HCT116 (cell line): ENCODE measurements around the gene CDCP2. TPM values are rescaled to one million over a fixed set of nuclear protein-coding genes. Genes with fewer than 3 reads are reported as not detected.
A peak's percentile ranks its signal among the peaks of the same experiment; 100 is the strongest.

Experiments
- ATAC-seq: fragments of 200-7000 bp; cut with Tn5 transposase; 2 replicates; pipeline ENCODE4 v1.9.1; 2020; ENCODE audit warnings: mild to moderate bottlenecking, moderate library complexity
- Bru-seq: library from RNA; stranded (reverse); fragments of 400-500 nt; gene quantifications from one replicate; lab custom pipeline; 2021; lab: Mats Ljungman, UMichigan
- BruChase-seq, 2 experiments: library from RNA; stranded (reverse); fragments of 400-500 nt; gene quantifications; one replicate each; lab custom pipeline; 2021; lab: Mats Ljungman, UMichigan
- BruUV-seq: library from RNA; stranded (reverse); fragments of 400-500 nt; replicated peaks from 2 replicates; lab custom pipeline; 2021; lab: Mats Ljungman, UMichigan
- CTCF ChIA-PET: fragments of 300-600 bp; sonication (Branson Sonifier 250); formaldehyde crosslinking; loops from one replicate; lab custom pipeline; 2021; ENCODE audit warnings: antibody characterized with exemption; lab: Charles Lee
- POLR2A ChIA-PET: fragments of 300-600, 350-600 bp; sonication (Branson Sonifier 250); formaldehyde crosslinking; loops from one replicate; lab custom pipeline; 2021; ENCODE audit warnings: antibody characterized with exemption; lab: Charles Lee
- RAD21 ChIA-PET, 2 experiments: fragments of 300-600 bp; sonication (Branson Sonifier 250); formaldehyde crosslinking; loops; one replicate each; lab custom pipeline; 2023; ENCODE audit warnings: low total read pairs in 2 of 2; ENCODE audit not compliant: uncharacterized antibody in 2 of 2, unreplicated experiment in 2 of 2, low non-redundant PET in 1 of 2; lab: Charles Lee
- DNase-seq: peaks from one replicate; pipeline ENCODE4 v3.0.0-alpha.2; 2010; ENCODE audit warnings: low read depth, low spot score
- H2AFZ ChIP-seq: fragments of 200-600 bp; shearing (Covaris generic), sonication (generic); 2 replicates; pipeline ENCODE4 v1.6.1; 2017; ENCODE audit warnings: low read depth, mixed run types, mixed read lengths, antibody characterized with exemption, low read length; ENCODE audit not compliant: poor library complexity, severe bottlenecking
- H3K27ac ChIP-seq: 2 replicates; pipeline ENCODE4 v1.5.1; 2012; ENCODE audit warnings: low read depth, low read length
- H3K27me3 ChIP-seq: fragments of 200-600 bp; sonication (generic); 2 replicates; pipeline ENCODE4 v1.6.1; 2016; ENCODE audit warnings: mixed run types, low read length, mixed read lengths; ENCODE audit not compliant: insufficient read depth
- H3K36me3 ChIP-seq, 2 experiments: fragments of 200-500 bp in 1 of 2; fragments of 200-600 bp in 1 of 2; sonication (Bioruptor generic) in 1 of 2; sonication (generic) in 1 of 2; 2 replicates each; pipeline versions ENCODE4 v1.5.1 to v1.6.1; 2014 to 2016; ENCODE audit warnings: low read length in 2 of 2, inconsistent platforms in 1 of 2, mixed read lengths in 1 of 2, mixed run types in 1 of 2; ENCODE audit not compliant: insufficient read depth in 2 of 2, control insufficient read depth in 1 of 2
- H3K4me1 ChIP-seq, 2 experiments: fragments of 200-600 bp in 1 of 2; sonication (generic) in 1 of 2; 2 replicates each; pipeline versions ENCODE4 v1.5.1 to v1.6.1; 2012 to 2017; ENCODE audit warnings: low read length in 2 of 2, inconsistent platforms in 1 of 2, mild to moderate bottlenecking in 1 of 2, mixed read lengths in 1 of 2, mixed run types in 1 of 2, moderate library complexity in 1 of 2; ENCODE audit not compliant: insufficient read depth in 2 of 2, control insufficient read depth in 1 of 2
- H3K4me2 ChIP-seq: fragments of 200-600 bp; sonication (generic); 2 replicates; pipeline ENCODE4 v1.6.1; 2017; ENCODE audit warnings: mixed run types, low read length, mixed read lengths
- H3K4me3 ChIP-seq, 2 experiments: fragments of 200-600 bp in 1 of 2; sonication (generic) in 1 of 2; replicated peaks in 1 of 2; 2 replicates each; pipeline ENCODE4 v1.5.1; 2011 to 2016; ENCODE audit warnings: low read length in 2 of 2, control low read depth in 1 of 2, low read depth in 1 of 2, mild to moderate bottlenecking in 1 of 2, mixed read lengths in 1 of 2, mixed run types in 1 of 2
- H3K79me2 ChIP-seq: fragments of 200-600 bp; sonication (generic); 2 replicates; pipeline ENCODE4 v1.6.1; 2017; ENCODE audit warnings: mild to moderate bottlenecking, mixed run types, low read length, moderate library complexity, mixed read lengths; ENCODE audit not compliant: insufficient read depth
- H3K9ac ChIP-seq: fragments of 200-600 bp; sonication (generic); 2 replicates; pipeline ENCODE4 v1.6.1; 2016; ENCODE audit warnings: low read length, mixed read lengths
- H3K9me2 ChIP-seq: fragments of 200-600 bp; sonication (generic), shearing (Covaris generic); 2 replicates; pipeline ENCODE4 v1.6.1; 2017; ENCODE audit warnings: mixed run types, mild to moderate bottlenecking, moderate library complexity; ENCODE audit not compliant: insufficient read depth
- H3K9me3 ChIP-seq, 2 experiments: fragments of 200-500 bp in 1 of 2; fragments of 200-600 bp in 1 of 2; sonication (Bioruptor generic) in 1 of 2; sonication (generic) in 1 of 2; 2 replicates each; pipeline ENCODE4 v1.6.1; 2014 to 2017; ENCODE audit warnings: low read length in 2 of 2, mixed read lengths in 2 of 2, inconsistent platforms in 1 of 2, low read depth in 1 of 2, mild to moderate bottlenecking in 1 of 2, mixed run types in 1 of 2, moderate library complexity in 1 of 2; ENCODE audit not compliant: control insufficient read depth in 1 of 2, insufficient read depth in 1 of 2
- H4K20me1 ChIP-seq: fragments of 200-600 bp; sonication (generic), shearing (Covaris generic); 2 replicates; pipeline ENCODE4 v1.6.1; 2017; ENCODE audit warnings: mixed run types, mild to moderate bottlenecking, moderate library complexity; ENCODE audit not compliant: insufficient read depth
- CEBPB ChIP-seq: IDR thresholded peaks from 2 replicates; pipeline ENCODE4 v1.6.1; 2012; ENCODE audit warnings: low read depth
- EGR1 ChIP-seq: IDR thresholded peaks from 2 replicates; pipeline ENCODE4 v1.6.1; 2012; ENCODE audit warnings: low read depth
- EZH2 ChIP-seq: fragments of 200-600 bp; sonication (generic); IDR thresholded peaks from 2 replicates; pipeline ENCODE4 v1.6.1; 2017; ENCODE audit warnings: antibody characterized with exemption, mixed run types
- YY1 ChIP-seq: IDR thresholded peaks from 2 replicates; pipeline ENCODE4 v1.6.1; 2011; ENCODE audit warnings: low read length, low read depth, moderate library complexity, mild to moderate bottlenecking; ENCODE audit not compliant: insufficient replicate concordance; ENCODE audit errors: extremely low read depth
- ZBTB33 ChIP-seq: IDR thresholded peaks from 2 replicates; pipeline ENCODE4 v1.6.1; 2011; ENCODE audit warnings: mild to moderate bottlenecking, low read length, moderate library complexity; ENCODE audit not compliant: insufficient replicate concordance; ENCODE audit errors: extremely low read depth
- ZFX ChIP-seq: fragments of 450-650 bp; IDR thresholded peaks from 2 replicates; pipeline ENCODE4 v1.6.1; 2017
- intact Hi-C: fragments of 100-400 bp; cut with micrococcal nuclease; formaldehyde crosslinking; loops from 2 replicates; pipeline ENCODE4 v1.10.0; 2022
- long read RNA-seq: library from polyadenylated mRNA; unstranded; transcript quantifications from one replicate; pipeline ENCODE4 v2.0.0, GENCODE V29; 2021; ENCODE audit not compliant: unreplicated experiment
- polyA plus RNA-seq: library from polyadenylated mRNA; unstranded; fragments of >200 nt; gene quantifications from 2 replicates; pipeline ENCODE4 v1.2.1, GENCODE V29; 2012; ENCODE audit warnings: missing spikeins
- total RNA-seq: library from RNA; stranded (reverse); gene quantifications from one replicate; pipeline ENCODE4 v1.2.1, GENCODE V29; 2021; ENCODE audit not compliant: unreplicated experiment
- TF ChIP-seq, protein P1 (sequence below): IDR thresholded peaks from 2 replicates; pipeline ENCODE4 v1.6.1; 2012

Gene CDCP2
- total RNA-seq (0.22 TPM), Bru-seq, nascent RNA (percentile 24 among the genes with signal in this experiment), BruChase-seq, experiment 1, labeled RNA remaining after a 6-hour chase (percentile 13 among the genes with signal in this experiment), BruChase-seq, experiment 2, labeled RNA remaining after a 2-hour chase (percentile 18 among the genes with signal in this experiment)
- 0.03 TPM in 1 of 2 replicates, not detected in the other for polyA plus RNA-seq
- long read RNA-seq = 0 reads

DNA sequence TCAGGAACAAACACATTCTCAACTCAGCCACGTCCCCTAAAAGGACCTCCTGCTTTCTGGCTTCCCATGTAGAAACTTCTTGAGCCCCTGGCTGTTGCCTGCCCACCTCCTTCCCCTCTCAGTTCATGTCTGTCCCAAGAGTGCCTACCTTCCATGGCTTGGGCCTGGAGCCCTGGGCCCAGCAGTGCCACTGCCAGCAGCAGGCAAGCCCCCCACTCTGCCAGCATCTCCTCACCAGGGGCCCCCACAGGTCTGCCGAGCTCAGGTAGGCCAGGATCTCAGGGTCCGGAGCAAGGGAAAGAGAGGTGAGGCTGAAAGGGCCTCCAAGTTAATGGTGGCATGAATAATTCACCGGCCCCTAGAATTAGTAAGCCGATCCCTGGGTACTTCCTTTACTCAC lies at the start of gene CDCP2:
TSS of gene CDCP2 (minus strand) at position 305 of the 400 bp plus-strand sequence. CDS start at position 227, 78 bp downstream.
- no peaks in the 10 kb centered on the region for H3K79me2 ChIP-seq
- H4K20me1 ChIP-seq = no peaks in the 10 kb centered on the region
- ChIA-PET POLR2A (no interaction called here), CTCF (no interaction called here), RAD21 (no interaction called here)
- TF ChIP-seq, protein P1, sequence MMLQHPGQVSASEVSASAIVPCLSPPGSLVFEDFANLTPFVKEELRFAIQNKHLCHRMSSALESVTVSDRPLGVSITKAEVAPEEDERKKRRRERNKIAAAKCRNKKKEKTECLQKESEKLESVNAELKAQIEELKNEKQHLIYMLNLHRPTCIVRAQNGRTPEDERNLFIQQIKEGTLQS = no peak
- TF ChIP-seq YY1 = no peak
- H3K4me3 ChIP-seq = no peak within 1 kb of the TSS
- intact Hi-C loops = no loop called here
- ATAC-seq (no peak), DNase-seq (no peak)
- no peaks in the 10 kb centered on the region for H3K9me3 ChIP-seq
- no peak within 1 kb of the TSS for H3K9ac ChIP-seq
- no peak within 1 kb of the TSS for H3K27ac ChIP-seq
- no peaks in the 10 kb centered on the region for H3K36me3 ChIP-seq
- H3K9me2 ChIP-seq = no peaks in the 10 kb centered on the region
- H3K27me3 ChIP-seq = no peaks in the 10 kb centered on the region
- H2AFZ ChIP-seq = no peak within 1 kb of the TSS
- no peak within 1 kb of the TSS for H3K4me2 ChIP-seq
- no TSS peak for BruUV-seq
- H3K4me1 ChIP-seq = peaks cover 8 to 14% of the 10 kb centered on the region in 2 experiments

GRCh38 chr1:54200519-54200997 lies 47.8 kb upstream of the CDCP2 start:
- Histone ChIP-seq H3K9ac (peak overlapping the region; percentile 90), H3K27ac (peak overlapping the region; percentile 62), H2AFZ (no peak overlapping the region), H3K79me2 (peaks cover 52% of the 10 kb centered on the region), H3K4me1 (peaks cover 11 to 17% of the 10 kb centered on the region in 2 experiments), H4K20me1 (no peaks in the 10 kb centered on the region), H3K9me2 (no peaks in the 10 kb centered on the region), H3K9me3 (no peaks in the 10 kb centered on the region), H3K4me2 (peak overlapping the region; percentile 97), H3K27me3 (no peaks in the 10 kb centered on the region), H3K36me3 (peaks cover 15 to 16% of the 10 kb centered on the region in 2 experiments; a peak in 3 of 4 replicates), H3K4me3 (peak overlapping the region; percentile 81 to 89)
- ATAC-seq = peak; percentile 13; the same call in 1 of the 2 replicates
- TSS peak; percentile 71 for BruUV-seq
- intact Hi-C loops = loop anchor here (5.0 to 10.0 kb wide), 2 partner anchors 204 to 287 kb away; partner anchors contain the start of gene SSBP3
- POLR2A ChIA-PET = interaction anchor here (0.7 to 1.3 kb wide), 5 partner anchors 18 to 299 kb away, joined by 3 to 8 read pairs (median 3); no protein-coding TSS in a partner anchor
- CTCF ChIA-PET = interaction anchor here (0.7 to 2.1 kb wide), 3 partner anchors 19 to 289 kb away, joined by 3 to 8 read pairs (median 5); no protein-coding TSS in a partner anchor
- peak; percentile 60 for TF ChIP-seq ZFX
- TF ChIP-seq CEBPB = no peak
- TF ChIP-seq EGR1 = no peak
- no peak for TF ChIP-seq EZH2
- TF ChIP-seq ZBTB33 = no peak
- DNase-seq = no peak
- RAD21 ChIA-PET = interaction anchor here (0.5 to 0.7 kb wide), 2 partner anchors 203 to 515 kb away, joined by 3 to 4 read pairs; no protein-coding TSS in a partner anchor
